H9 (cell line): ENCODE results near the gene ATP2B2. TPM values are rescaled to one million over a fixed set of nuclear protein-coding genes. Genes with fewer than 3 reads are reported as not detected.

Source experiments
- DNase-seq: peaks from one replicate; pipeline ENCODE4 v3.0.0-alpha.2; 2017
- H2AFZ ChIP-seq: one replicate; pipeline ENCODE4 v1.6.1; 2013; ENCODE audit warnings: mild to moderate bottlenecking, low read length, control low read depth, moderate library complexity
- H2AK5ac ChIP-seq: 2 replicates; pipeline ENCODE4 v1.6.1; 2013; ENCODE audit warnings: low read length, control low read depth, mixed read lengths; ENCODE audit not compliant: insufficient read length
- H2BK120ac ChIP-seq: one replicate; pipeline ENCODE4 v1.6.1; 2013; ENCODE audit warnings: low read depth, mild to moderate bottlenecking, low read length, control low read depth, inconsistent platforms; ENCODE audit not compliant: poor library complexity, severe bottlenecking
- H2BK12ac ChIP-seq: 2 replicates; pipeline ENCODE4 v1.6.1; 2013; ENCODE audit warnings: low read length, control low read depth, mixed read lengths, low read depth; ENCODE audit not compliant: insufficient read length
- H2BK15ac ChIP-seq: 2 replicates; pipeline ENCODE4 v1.6.1; 2013; ENCODE audit warnings: low read depth, low read length, control low read depth
- H2BK20ac ChIP-seq: one replicate; pipeline ENCODE4 v1.6.1; 2013; ENCODE audit warnings: low read depth, mild to moderate bottlenecking, low read length, control low read depth, inconsistent platforms; ENCODE audit not compliant: poor library complexity, severe bottlenecking
- H2BK5ac ChIP-seq: 2 replicates; pipeline ENCODE4 v1.6.1; 2013; ENCODE audit warnings: low read length, control low read depth, mixed read lengths; ENCODE audit not compliant: insufficient read length
- H3K14ac ChIP-seq: 2 replicates; pipeline ENCODE4 v1.6.1; 2013; ENCODE audit warnings: low read length, control low read depth; ENCODE audit not compliant: insufficient read depth
- H3K18ac ChIP-seq: 2 replicates; pipeline ENCODE4 v1.6.1; 2013; ENCODE audit warnings: low read depth, mild to moderate bottlenecking, mixed read lengths, low read length, control low read depth; ENCODE audit not compliant: insufficient read length
- H3K23ac ChIP-seq: 2 replicates; pipeline ENCODE4 v1.6.1; 2013; ENCODE audit warnings: low read length, control low read depth, mixed read lengths, low read depth; ENCODE audit not compliant: insufficient read length
- H3K23me2 ChIP-seq: 2 replicates; pipeline ENCODE4 v1.6.1; 2013; ENCODE audit warnings: low read depth, mild to moderate bottlenecking, mixed read lengths, low read length, control low read depth; ENCODE audit not compliant: insufficient read length, poor library complexity, severe bottlenecking
- H3K27ac ChIP-seq: 2 replicates; pipeline ENCODE4 v1.5.1; 2013; ENCODE audit warnings: low read length, control low read depth, mixed read lengths, low read depth; ENCODE audit not compliant: insufficient read length
- H3K27me3 ChIP-seq: 2 replicates; pipeline ENCODE4 v1.6.1; 2013; ENCODE audit warnings: low read length, control low read depth, inconsistent platforms; ENCODE audit not compliant: insufficient read depth
- H3K4ac ChIP-seq: 2 replicates; pipeline ENCODE4 v1.6.1; 2013; ENCODE audit warnings: low read depth, mild to moderate bottlenecking, control low read depth, inconsistent platforms, low read length, moderate library complexity
- H3K4me1 ChIP-seq: 2 replicates; pipeline ENCODE4 v1.6.1; 2013; ENCODE audit warnings: low read length, control low read depth, inconsistent platforms; ENCODE audit not compliant: insufficient read depth
- H3K4me2 ChIP-seq: 2 replicates; pipeline ENCODE4 v1.6.1; 2013; ENCODE audit warnings: low read length, control low read depth, mixed read lengths; ENCODE audit not compliant: insufficient read length, insufficient read depth
- H3K56ac ChIP-seq: 2 replicates; pipeline ENCODE4 v1.6.1; 2013; ENCODE audit warnings: low read depth, mild to moderate bottlenecking, mixed read lengths, low read length, control low read depth; ENCODE audit not compliant: insufficient read length
- H3K79me1 ChIP-seq: 2 replicates; pipeline ENCODE4 v1.6.1; 2013; ENCODE audit warnings: low read depth, mild to moderate bottlenecking, moderate library complexity, low read length, control low read depth, inconsistent platforms; ENCODE audit not compliant: insufficient read depth, poor library complexity, severe bottlenecking
- H3K79me2 ChIP-seq: 2 replicates; pipeline ENCODE4 v1.6.1; 2013; ENCODE audit warnings: low read length, control low read depth, inconsistent platforms; ENCODE audit not compliant: insufficient read depth
- H3K9ac ChIP-seq: 2 replicates; pipeline ENCODE4 v1.6.1; 2013; ENCODE audit warnings: low read length, control low read depth, mixed read lengths; ENCODE audit not compliant: insufficient read length; ENCODE audit errors: extremely low read depth
- H3K9me3 ChIP-seq: one replicate; pipeline ENCODE4 v1.6.1; 2013; ENCODE audit warnings: low read depth, low read length, inconsistent platforms; ENCODE audit not compliant: control insufficient read depth
- H3T11ph ChIP-seq: one replicate; pipeline ENCODE4 v1.6.1; 2013; ENCODE audit warnings: mild to moderate bottlenecking, low read length, control low read depth, inconsistent platforms
- H4K20me1 ChIP-seq: one replicate; pipeline ENCODE4 v1.6.1; 2013; ENCODE audit not compliant: control insufficient read depth, insufficient read length, insufficient read depth
- H4K5ac ChIP-seq: 2 replicates; pipeline ENCODE4 v1.6.1; 2013; ENCODE audit warnings: low read depth, mild to moderate bottlenecking, mixed read lengths, low read length, control low read depth; ENCODE audit not compliant: insufficient read length
- H4K8ac ChIP-seq: replicated peaks from 2 replicates; pipeline ENCODE4 v1.6.1; 2013; ENCODE audit warnings: low read length, control low read depth, mixed read lengths, low read depth; ENCODE audit not compliant: insufficient read length
- H4K91ac ChIP-seq: 2 replicates; pipeline ENCODE4 v1.6.1; 2013; ENCODE audit warnings: low read depth, mild to moderate bottlenecking, moderate library complexity, mixed read lengths, low read length, control low read depth; ENCODE audit not compliant: insufficient read length
- H3K27ac Mint-ChIP-seq, 3 experiments: 2 replicates in 2 of 3; 3 replicates in 1 of 3; pipeline ENCODE4 v1.8.0; 2020 to 2021; ENCODE audit warnings: mixed read lengths in 3 of 3, mild to moderate bottlenecking in 1 of 3, moderate library complexity in 1 of 3
- H3K27me3 Mint-ChIP-seq: 2 replicates; pipeline ENCODE4 v1.8.0; 2021; ENCODE audit warnings: low read depth, mild to moderate bottlenecking, moderate library complexity, mixed read lengths
- H3K36me3 Mint-ChIP-seq, 3 experiments: 2 replicates in 2 of 3; 3 replicates in 1 of 3; pipeline ENCODE4 v1.8.0; 2020 to 2021; ENCODE audit warnings: low read depth in 3 of 3, mixed read lengths in 3 of 3; ENCODE audit not compliant: insufficient read depth in 1 of 3
- H3K4me1 Mint-ChIP-seq, 2 experiments: 2 replicates each; pipeline ENCODE4 v1.8.0; 2020; ENCODE audit warnings: mixed read lengths in 2 of 2
- H3K4me3 Mint-ChIP-seq, 2 experiments: 2 replicates in 1 of 2; 3 replicates in 1 of 2; pipeline ENCODE4 v1.8.0; 2020 to 2021; ENCODE audit warnings: mild to moderate bottlenecking in 2 of 2, mixed read lengths in 2 of 2, moderate library complexity in 1 of 2
- H3K9me3 Mint-ChIP-seq, 2 experiments: 2 replicates in 1 of 2; 3 replicates in 1 of 2; pipeline ENCODE4 v1.8.0; 2020; ENCODE audit warnings: mild to moderate bottlenecking in 2 of 2, mixed read lengths in 2 of 2, moderate library complexity in 1 of 2
- CTCF ChIP-seq: fragments of 200-600 bp; sonication (generic); conservative IDR thresholded peaks from 3 replicates; pipeline ENCODE4 v1.8.0; 2021; ENCODE audit warnings: antibody characterized with exemption, mild to moderate bottlenecking
- WGBS: extraction: QIAGEN DNeasy Blood & Tissue Kit; methylation state at CpG from one replicate; pipeline ENCODE4 v1.1.7; 2013; ENCODE audit warnings: missing lambda C conversion rate, low lambda C conversion rate, mixed read lengths; ENCODE audit not compliant: insufficient read length; ENCODE audit errors: extremely low coverage; 5-methylcytosine and 5-hydroxymethylcytosine counted together
- total RNA-seq: library from RNA; stranded (reverse); gene quantifications from 2 replicates; pipeline ENCODE4 v1.2.1, GENCODE V29; 2021

The ATP2B2 gene
- total RNA-seq, 1 experiment from 2014 or later: 0.33 TPM

DNA sequence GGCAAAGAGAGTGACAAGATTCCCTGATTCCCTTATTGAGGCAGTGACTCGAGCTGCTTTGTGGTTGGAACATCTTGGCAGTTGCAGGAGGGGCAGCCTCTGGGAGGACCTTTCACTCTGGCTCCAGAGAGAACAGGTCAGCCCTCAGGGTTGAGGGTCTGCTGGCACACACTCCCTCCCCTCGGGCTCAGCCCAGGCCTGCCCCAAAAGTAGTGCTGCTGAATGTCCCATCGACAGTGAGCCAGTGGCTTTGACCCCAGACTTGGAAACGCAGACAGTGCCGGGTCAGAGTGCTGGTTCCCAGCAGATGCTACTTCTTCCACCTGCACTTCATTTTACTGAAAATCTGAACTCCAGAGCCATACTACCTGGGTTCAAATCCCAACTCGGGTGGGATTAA, 25.6 kb upstream of the ATP2B2 start:
- H2BK5ac ChIP-seq: no peak overlapping the region
- Mint-ChIP-seq H3K36me3 (no peaks in the 10 kb centered on the region), H3K27ac (no peak overlapping the region), H3K4me3 (no peak overlapping the region), H3K9me3 (no peaks in the 10 kb centered on the region), H3K4me1 (no peaks in the 10 kb centered on the region), H3K27me3 (peaks cover 6% of the 10 kb centered on the region)
- no peak overlapping the region for H2BK12ac ChIP-seq
- no peak overlapping the region for H3K4ac ChIP-seq
- H2BK120ac ChIP-seq: no peak overlapping the region
- no peaks in the 10 kb centered on the region for H3K9me3 ChIP-seq
- H3K27ac ChIP-seq: no peak overlapping the region
- H3K4me2 ChIP-seq: no peak overlapping the region
- H3K14ac ChIP-seq: no peak overlapping the region
- H2AK5ac ChIP-seq: no peak overlapping the region
- no peak overlapping the region for H4K8ac ChIP-seq
- H4K20me1 ChIP-seq: no peaks in the 10 kb centered on the region
- H3K79me2 ChIP-seq: no peaks in the 10 kb centered on the region
- H3K23ac ChIP-seq: no peak overlapping the region
- no peak overlapping the region for H3K18ac ChIP-seq
- H2BK20ac ChIP-seq: no peak overlapping the region
- no peaks in the 10 kb centered on the region for H3K27me3 ChIP-seq
- H3K56ac ChIP-seq: no peak overlapping the region
- no peak overlapping the region for H2BK15ac ChIP-seq
- DNase-seq: no peak
- H3K23me2 ChIP-seq: no peaks in the 10 kb centered on the region
- no CpG with 5 or more reads among the region's 6 CpGs for WGBS
- no peak overlapping the region for H2AFZ ChIP-seq
- no peaks in the 10 kb centered on the region for H3K79me1 ChIP-seq
- H3K4me1 ChIP-seq: no peaks in the 10 kb centered on the region
- TF ChIP-seq CTCF: no peak
- no peak overlapping the region for H3K9ac ChIP-seq
- H4K5ac ChIP-seq: no peak overlapping the region
- H3T11ph ChIP-seq: no peak overlapping the region
- H4K91ac ChIP-seq: no peak overlapping the region
